HEK293 (cell line): Measurements from ENCODE around the gene THAP3.

ENCODE experiments used
- CTCF ChIA-PET: fragments of 350-600 bp; formaldehyde crosslinking; extraction: SDS; loops from one replicate; lab custom pipeline; 2021; ENCODE audit warnings: antibody characterized with exemption; lab: Yijun Ruan, JAX
- POLR2A ChIA-PET: fragments of 300-600 bp; formaldehyde crosslinking; extraction: SDS; loops from one replicate; lab custom pipeline; 2020; ENCODE audit warnings: antibody characterized with exemption, inconsistent platforms; lab: Yijun Ruan, JAX
- H3K27ac ChIP-seq: fragments of 200-500 bp; sonication (Bioruptor generic); 2 replicates; pipeline ENCODE4 v1.5.1; 2014; ENCODE audit warnings: low read depth, low read length, control low read depth, inconsistent platforms; ENCODE audit errors: extremely low read depth
- H3K36me3 ChIP-seq, 2 experiments: fragments of 200-500 bp in 1 of 2; sonication (Bioruptor generic) in 1 of 2; 1 replicate in 1 of 2; 2 replicates in 1 of 2; pipeline ENCODE4 v1.5.1; 2014 to 2017; ENCODE audit warnings: inconsistent platforms in 2 of 2, low read length in 2 of 2; ENCODE audit not compliant: control insufficient read depth in 2 of 2, insufficient read depth in 1 of 2
- H3K4me1 ChIP-seq: fragments of 200-500 bp; sonication (Bioruptor generic); 2 replicates; pipeline ENCODE4 v1.5.1; 2014; ENCODE audit warnings: mild to moderate bottlenecking, low read length, inconsistent platforms; ENCODE audit not compliant: control insufficient read depth, insufficient read depth
- H3K4me3 ChIP-seq: 2 replicates; pipeline ENCODE4 v1.5.1; 2011; ENCODE audit warnings: low read depth, mild to moderate bottlenecking, control low read depth, low read length, moderate library complexity
- H3K9me3 ChIP-seq: fragments of 200-500 bp; sonication (Bioruptor generic); 2 replicates; pipeline ENCODE4 v1.5.1; 2014; ENCODE audit warnings: low read depth, low read length, inconsistent platforms; ENCODE audit not compliant: control insufficient read depth, insufficient read depth
- BCL11A ChIP-seq: fragments of 450-650 bp; formaldehyde crosslinking; IDR thresholded peaks from 2 replicates; pipeline ENCODE4 v1.5.1; 2016; ENCODE audit warnings: low read depth, missing biosample characterization, missing genetic modification characterization
- BCL11B ChIP-seq: fragments of 450-650 bp; formaldehyde crosslinking; IDR thresholded peaks from 2 replicates; pipeline ENCODE4 v1.5.1; 2016; ENCODE audit warnings: low read depth, missing biosample characterization, missing genetic modification characterization
- CTCF ChIP-seq: fragments of 450-650 bp; formaldehyde crosslinking; IDR thresholded peaks from 2 replicates; pipeline ENCODE4 v1.5.1; 2016; ENCODE audit warnings: missing biosample characterization, missing genetic modification characterization
- KLF8 ChIP-seq: fragments of 450-650 bp; formaldehyde crosslinking; IDR thresholded peaks from 2 replicates; pipeline ENCODE4 v1.5.1; 2016; ENCODE audit warnings: missing biosample characterization, missing genetic modification characterization
- SCRT2 ChIP-seq: fragments of 450-650 bp; formaldehyde crosslinking; IDR thresholded peaks from 2 replicates; pipeline ENCODE4 v1.5.1; 2016; ENCODE audit warnings: missing biosample characterization, missing genetic modification characterization
- TCF7L2 ChIP-seq: IDR thresholded peaks from 2 replicates; pipeline ENCODE4 v1.6.1; 2011; ENCODE audit warnings: low read depth, mild to moderate bottlenecking, inconsistent platforms, low read length, moderate library complexity, borderline replicate concordance
- ZBTB17 ChIP-seq: fragments of 450-650 bp; formaldehyde crosslinking; IDR thresholded peaks from 2 replicates; pipeline ENCODE4 v1.5.1; 2016; ENCODE audit warnings: missing biosample characterization, missing genetic modification characterization
- ZBTB49 ChIP-seq: fragments of 450-650 bp; formaldehyde crosslinking; IDR thresholded peaks from 2 replicates; pipeline ENCODE4 v1.5.1; 2016; ENCODE audit warnings: missing biosample characterization, missing genetic modification characterization, low read depth
- ZEB2 ChIP-seq: fragments of 450-650 bp; formaldehyde crosslinking; IDR thresholded peaks from 2 replicates; pipeline ENCODE4 v1.5.1; 2016; ENCODE audit warnings: missing biosample characterization, missing genetic modification characterization
- ZNF133 ChIP-seq: fragments of 450-650 bp; formaldehyde crosslinking; IDR thresholded peaks from 2 replicates; pipeline ENCODE4 v1.5.1; 2016; ENCODE audit warnings: missing biosample characterization, missing genetic modification characterization
- ZNF280C ChIP-seq: fragments of 450-650 bp; formaldehyde crosslinking; IDR thresholded peaks from 2 replicates; pipeline ENCODE4 v1.5.1; 2016; ENCODE audit warnings: missing biosample characterization, missing genetic modification characterization
- ZNF488 ChIP-seq: fragments of 450-650 bp; formaldehyde crosslinking; IDR thresholded peaks from 2 replicates; pipeline ENCODE4 v1.5.1; 2016; ENCODE audit warnings: missing biosample characterization, missing genetic modification characterization
- ZNF518A ChIP-seq: fragments of 450-650 bp; formaldehyde crosslinking; conservative IDR thresholded peaks from 2 replicates; pipeline ENCODE4 v1.5.1; 2016; ENCODE audit warnings: low read depth, missing biosample characterization, missing genetic modification characterization
- ZNF521 ChIP-seq: fragments of 450-650 bp; formaldehyde crosslinking; IDR thresholded peaks from 2 replicates; pipeline ENCODE4 v1.5.1; 2017; ENCODE audit warnings: missing biosample characterization, mild to moderate bottlenecking, missing genetic modification characterization
- ZNF596 ChIP-seq: fragments of 450-650 bp; IDR thresholded peaks from 2 replicates; pipeline ENCODE4 v1.5.0; 2018; ENCODE audit warnings: missing biosample characterization, mild to moderate bottlenecking, missing genetic modification characterization, moderate library complexity
- ZNF621 ChIP-seq: fragments of 450-650 bp; formaldehyde crosslinking; IDR thresholded peaks from 2 replicates; pipeline ENCODE4 v1.5.1; 2017; ENCODE audit warnings: missing biosample characterization, missing genetic modification characterization
- ZNF664 ChIP-seq: fragments of 450-650 bp; formaldehyde crosslinking; IDR thresholded peaks from 2 replicates; pipeline ENCODE4 v1.5.1; 2016; ENCODE audit warnings: missing biosample characterization, missing genetic modification characterization
- ZNF791 ChIP-seq: fragments of 450-650 bp; formaldehyde crosslinking; IDR thresholded peaks from 2 replicates; pipeline ENCODE4 v1.5.1; 2016; ENCODE audit warnings: missing biosample characterization, missing genetic modification characterization

THAP3 gene

GRCh38 chr1:6585841-6586240 lies 38.8 kb upstream of the THAP3 start:
- H3K27ac ChIP-seq: no peak overlapping the region
- H3K9me3 ChIP-seq: no peaks in the 10 kb centered on the region
- ChIA-PET POLR2A (interaction anchor here (1.0 kb wide), 1 partner anchor 12 kb away, joined by 3 read pairs; no protein-coding TSS in a partner anchor), CTCF (interaction anchor here (0.7 to 1.1 kb wide), 2 partner anchors 17 to 49 kb away, joined by 3 read pairs; partner anchors contain the start of gene KLHL21)
- H3K36me3 ChIP-seq: peaks cover 0 to 83% of the 10 kb centered on the region in 2 experiments; a peak in 1 of 3 replicates
- peaks cover 3% of the 10 kb centered on the region for H3K4me1 ChIP-seq
- H3K4me3 ChIP-seq: no peak overlapping the region
- TF ChIP-seq ZNF596 (tag by site-specific recombination): no peak
- TF ChIP-seq ZNF488 (tag by site-specific recombination): no peak
- no peak for TF ChIP-seq BCL11A (tag by site-specific recombination)
- no peak for TF ChIP-seq ZNF133 (tag by site-specific recombination)
- TF ChIP-seq ZBTB17 (tag by site-specific recombination): no peak
- no peak for TF ChIP-seq ZNF280C (tag by site-specific recombination)
- no peak for TF ChIP-seq CTCF (tag by site-specific recombination)
- no peak for TF ChIP-seq ZNF621 (tag by site-specific recombination)
- no peak for TF ChIP-seq KLF8
- no peak for TF ChIP-seq ZBTB49 (tag by site-specific recombination)
- TF ChIP-seq ZEB2 (tag by site-specific recombination): no peak
- no peak for TF ChIP-seq TCF7L2
- TF ChIP-seq BCL11B (tag by site-specific recombination): no peak
- no peak for TF ChIP-seq ZNF664 (tag by site-specific recombination)
- TF ChIP-seq ZNF521 (tag by site-specific recombination): no peak
- no peak for TF ChIP-seq SCRT2 (tag by site-specific recombination)
- no peak for TF ChIP-seq ZNF791 (tag by site-specific recombination)
- TF ChIP-seq ZNF518A: no peak
